Progenitor cell of endocrine pancreas (in vitro differentiated cells): ENCODE measurements around the gene NCKAP5. TPM values are rescaled to one million over a fixed set of nuclear protein-coding genes. Genes with fewer than 3 reads are reported as not detected.

Experiments
- DNase-seq: peaks from one replicate; pipeline ENCODE4 v3.0.0; 2021; ENCODE audit warnings: low spot score; ENCODE audit not compliant: unreplicated experiment
- H3K27ac Mint-ChIP-seq: 2 replicates; pipeline ENCODE4 v1.8.0; 2021; ENCODE audit warnings: mild to moderate bottlenecking, moderate library complexity, mixed read lengths
- H3K27me3 Mint-ChIP-seq: 2 replicates; pipeline ENCODE4 v1.8.0; 2021; ENCODE audit warnings: mixed read lengths
- H3K36me3 Mint-ChIP-seq: 2 replicates; pipeline ENCODE4 v1.8.0; 2022; ENCODE audit warnings: mixed read lengths; ENCODE audit not compliant: insufficient read depth
- H3K4me1 Mint-ChIP-seq: 2 replicates; pipeline ENCODE4 v1.8.0; 2021; ENCODE audit warnings: low read depth, mixed read lengths
- H3K4me3 Mint-ChIP-seq: 2 replicates; pipeline ENCODE4 v1.8.0; 2021; ENCODE audit warnings: low read depth, mild to moderate bottlenecking, moderate library complexity, mixed read lengths
- H3K9me3 Mint-ChIP-seq: 2 replicates; pipeline ENCODE4 v1.8.0; 2021; ENCODE audit warnings: low read depth, mixed read lengths
- total RNA-seq: library from RNA; stranded (reverse); gene quantifications from 2 replicates; pipeline ENCODE4 v1.2.1, GENCODE V29; 2021
- TF ChIP-seq, protein P1 (sequence below): fragments of 200-600 bp; sonication (generic); IDR thresholded peaks from one replicate; pipeline ENCODE4 v1.5.0; 2021; ENCODE audit warnings: antibody characterized with exemption, mild to moderate bottlenecking; ENCODE audit not compliant: unreplicated experiment

The NCKAP5 gene
- total RNA-seq, 1 donor from 2014 or later, result 1.7 TPM

DNA sequence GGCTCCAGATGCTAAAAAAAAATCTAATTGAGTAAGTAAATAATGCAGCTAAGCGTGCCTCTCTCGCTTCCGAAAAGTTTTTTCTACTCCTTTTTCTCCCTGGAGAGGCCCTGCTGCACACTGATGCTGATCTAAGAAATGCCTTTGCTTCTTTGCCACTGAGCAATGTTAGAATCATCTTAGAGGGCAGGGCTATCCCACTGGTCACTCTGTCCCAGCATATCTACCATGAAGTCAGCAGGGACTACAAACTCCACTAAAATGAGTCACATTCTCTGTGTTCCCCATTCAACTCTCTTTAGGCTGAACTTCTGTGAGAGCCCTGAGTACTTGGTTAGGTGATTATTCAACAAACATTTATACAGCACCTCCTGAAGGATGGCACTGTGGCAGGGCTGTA, 770.7 kb downstream of the NCKAP5 start:
- DNase-seq, result no peak
- Mint-ChIP-seq H3K27me3 (peaks cover 5% of the 10 kb centered on the region), H3K4me1 (no peaks in the 10 kb centered on the region), H3K4me3 (no peak overlapping the region), H3K9me3 (no peaks in the 10 kb centered on the region), H3K36me3 (no peaks in the 10 kb centered on the region), H3K27ac (no peak overlapping the region)
- TF ChIP-seq, protein P1, sequence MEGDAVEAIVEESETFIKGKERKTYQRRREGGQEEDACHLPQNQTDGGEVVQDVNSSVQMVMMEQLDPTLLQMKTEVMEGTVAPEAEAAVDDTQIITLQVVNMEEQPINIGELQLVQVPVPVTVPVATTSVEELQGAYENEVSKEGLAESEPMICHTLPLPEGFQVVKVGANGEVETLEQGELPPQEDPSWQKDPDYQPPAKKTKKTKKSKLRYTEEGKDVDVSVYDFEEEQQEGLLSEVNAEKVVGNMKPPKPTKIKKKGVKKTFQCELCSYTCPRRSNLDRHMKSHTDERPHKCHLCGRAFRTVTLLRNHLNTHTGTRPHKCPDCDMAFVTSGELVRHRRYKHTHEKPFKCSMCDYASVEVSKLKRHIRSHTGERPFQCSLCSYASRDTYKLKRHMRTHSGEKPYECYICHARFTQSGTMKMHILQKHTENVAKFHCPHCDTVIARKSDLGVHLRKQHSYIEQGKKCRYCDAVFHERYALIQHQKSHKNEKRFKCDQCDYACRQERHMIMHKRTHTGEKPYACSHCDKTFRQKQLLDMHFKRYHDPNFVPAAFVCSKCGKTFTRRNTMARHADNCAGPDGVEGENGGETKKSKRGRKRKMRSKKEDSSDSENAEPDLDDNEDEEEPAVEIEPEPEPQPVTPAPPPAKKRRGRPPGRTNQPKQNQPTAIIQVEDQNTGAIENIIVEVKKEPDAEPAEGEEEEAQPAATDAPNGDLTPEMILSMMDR, result no peak

DNA sequence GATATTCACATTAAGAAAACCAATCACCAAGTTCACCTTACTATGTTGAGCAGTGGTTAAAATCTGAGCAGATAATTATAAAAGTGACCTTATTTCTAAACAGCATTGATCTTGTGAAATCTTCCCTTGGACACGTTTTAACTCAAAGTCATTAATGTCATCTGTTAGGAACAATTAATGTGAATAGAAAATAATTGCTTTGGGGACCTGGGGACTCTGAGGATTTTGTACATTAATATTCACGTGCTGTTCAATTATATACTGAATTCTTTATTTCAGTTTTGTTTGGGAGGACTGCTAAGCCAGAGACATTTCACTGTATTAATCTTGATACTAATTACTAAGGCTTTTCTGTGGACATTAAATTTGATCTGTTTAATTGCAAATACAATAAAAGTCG, 771.2 kb downstream of the NCKAP5 start:
- TF ChIP-seq, protein P1, result no peak
- Mint-ChIP-seq H3K4me3 (no peak overlapping the region), H3K27me3 (peaks cover 2% of the 10 kb centered on the region), H3K27ac (no peak overlapping the region), H3K4me1 (no peaks in the 10 kb centered on the region), H3K36me3 (no peaks in the 10 kb centered on the region), H3K9me3 (no peaks in the 10 kb centered on the region)
- DNase-seq, result no peak

DNA sequence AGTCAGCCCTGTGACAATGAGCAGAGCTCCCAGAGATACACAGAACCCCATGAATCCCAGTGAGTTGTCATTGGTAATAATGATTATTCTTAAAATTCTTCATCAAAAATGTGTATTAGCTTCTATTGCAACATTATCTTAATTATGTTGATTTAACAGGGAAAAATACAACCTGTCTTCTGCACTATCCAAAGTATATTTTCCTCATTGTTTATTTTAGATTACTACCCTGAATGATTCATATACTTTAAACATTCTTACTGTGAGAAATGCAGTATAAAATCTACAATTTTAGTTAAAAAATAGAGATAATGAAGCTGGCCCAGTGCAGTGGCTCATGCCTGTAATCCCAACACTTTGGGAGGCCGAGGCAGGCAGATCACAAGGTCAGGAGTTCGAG, 773.0 kb downstream of the NCKAP5 start:
- Mint-ChIP-seq H3K27me3 (peaks cover 2% of the 10 kb centered on the region), H3K4me1 (peaks cover 2% of the 10 kb centered on the region), H3K36me3 (no peaks in the 10 kb centered on the region), H3K27ac (no peak overlapping the region), H3K4me3 (no peak overlapping the region), H3K9me3 (no peaks in the 10 kb centered on the region)
- TF ChIP-seq, protein P1, result no peak
- no peak for DNase-seq

DNA sequence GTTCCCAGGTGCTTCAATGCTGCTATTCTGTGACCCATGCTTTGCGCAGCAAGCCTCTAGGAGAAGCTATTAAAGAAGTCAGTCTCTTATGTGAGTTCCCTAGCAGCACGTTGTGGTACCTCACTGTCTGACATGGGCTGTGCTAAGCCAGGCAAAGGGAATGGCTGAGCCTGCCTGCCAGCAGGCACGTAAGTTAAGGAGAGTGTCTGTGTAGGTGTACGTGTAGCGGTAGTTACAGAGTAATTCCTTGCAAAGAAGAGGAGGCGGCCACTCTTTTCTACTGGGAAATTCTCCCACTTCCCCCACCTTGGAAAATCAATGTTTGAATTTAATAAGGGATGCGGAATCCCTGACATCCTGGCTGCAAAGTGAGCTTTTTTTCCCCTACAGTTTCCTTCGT, 774.7 kb downstream of the NCKAP5 start:
- Mint-ChIP-seq H3K36me3 (no peaks in the 10 kb centered on the region), H3K4me3 (no peak overlapping the region), H3K9me3 (no peaks in the 10 kb centered on the region), H3K27me3 (peaks cover 2% of the 10 kb centered on the region), H3K4me1 (peaks cover 2% of the 10 kb centered on the region), H3K27ac (no peak overlapping the region)
- no peak for DNase-seq
- TF ChIP-seq, protein P1, result no peak

DNA sequence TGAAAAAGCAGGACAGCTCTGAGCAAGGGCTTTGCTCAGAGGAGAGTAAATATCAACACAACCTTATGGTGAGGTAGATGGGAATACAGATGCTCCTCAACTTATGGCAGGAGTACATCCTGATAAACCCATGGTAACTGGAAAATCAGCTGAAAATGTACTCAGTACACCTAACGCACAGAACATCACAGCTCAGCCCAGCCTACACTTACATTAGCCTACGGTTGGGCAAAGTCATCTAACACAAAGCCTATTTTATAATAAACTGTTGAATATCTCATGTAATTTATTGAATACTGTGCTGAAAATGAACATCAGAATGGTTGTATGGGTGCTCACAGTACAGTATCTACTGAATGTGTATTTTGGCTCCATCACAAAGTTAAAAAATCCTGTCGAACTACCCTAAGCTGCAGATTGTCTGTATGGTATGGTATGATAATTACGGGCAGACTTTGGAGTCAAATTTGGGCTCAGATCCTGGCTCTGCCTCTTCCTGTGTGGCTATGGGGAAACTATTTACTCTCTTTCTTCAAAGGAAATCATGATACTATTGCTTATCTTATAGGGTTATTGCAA, 778.0 kb downstream of the NCKAP5 start:
- Mint-ChIP-seq H3K4me1 (peaks cover 2% of the 10 kb centered on the region), H3K9me3 (no peaks in the 10 kb centered on the region), H3K4me3 (no peak overlapping the region), H3K36me3 (no peaks in the 10 kb centered on the region), H3K27me3 (peaks cover 2% of the 10 kb centered on the region), H3K27ac (no peak overlapping the region)
- TF ChIP-seq, protein P1, result no peak
- DNase-seq, result no peak
